ENCODE results near the gene ZMAT2.

DNA sequence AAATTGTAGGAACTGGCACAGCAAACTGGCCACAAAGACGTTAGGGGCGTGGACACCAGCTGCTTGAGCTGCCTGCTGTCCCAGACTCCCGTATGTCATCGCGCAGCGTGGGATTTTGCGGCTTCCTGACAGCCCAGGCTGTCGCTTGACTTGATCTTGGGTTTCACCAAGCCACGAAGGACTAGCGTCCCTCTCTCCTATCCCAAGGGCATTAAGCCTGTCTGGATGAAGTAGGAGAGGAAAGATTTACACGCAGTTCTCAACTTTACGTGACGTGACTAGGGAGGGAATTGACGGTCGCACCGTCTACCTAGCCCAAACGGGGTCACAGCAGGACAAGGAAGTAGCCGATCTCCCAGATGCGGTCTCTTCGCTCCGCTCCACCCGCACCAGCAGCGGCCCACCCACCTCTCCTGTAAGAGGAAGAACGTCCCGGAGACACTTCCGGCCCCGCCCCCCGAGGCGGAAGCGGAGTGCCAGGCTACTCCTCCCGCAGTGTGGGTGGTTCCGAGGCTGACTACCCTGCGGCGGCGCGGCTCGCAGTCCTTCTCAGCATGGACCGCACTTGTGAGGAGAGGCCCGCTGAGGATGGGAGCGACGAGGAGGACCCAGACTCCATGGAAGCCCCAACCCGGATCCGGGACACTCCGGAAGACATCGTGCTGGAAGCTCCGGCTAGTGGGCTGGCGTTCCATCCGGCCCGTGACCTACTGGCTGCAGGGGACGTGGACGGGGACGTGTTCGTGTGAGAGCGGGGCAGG lies 35.7 kb upstream of the ZMAT2 start, which contains the start of gene WDR55:
- TF ChIP-seq POLR2A (IDR thresholded peaks at IDR 0.05) = peak; percentile 34 to 77
- TF ChIP-seq, protein P1, sequence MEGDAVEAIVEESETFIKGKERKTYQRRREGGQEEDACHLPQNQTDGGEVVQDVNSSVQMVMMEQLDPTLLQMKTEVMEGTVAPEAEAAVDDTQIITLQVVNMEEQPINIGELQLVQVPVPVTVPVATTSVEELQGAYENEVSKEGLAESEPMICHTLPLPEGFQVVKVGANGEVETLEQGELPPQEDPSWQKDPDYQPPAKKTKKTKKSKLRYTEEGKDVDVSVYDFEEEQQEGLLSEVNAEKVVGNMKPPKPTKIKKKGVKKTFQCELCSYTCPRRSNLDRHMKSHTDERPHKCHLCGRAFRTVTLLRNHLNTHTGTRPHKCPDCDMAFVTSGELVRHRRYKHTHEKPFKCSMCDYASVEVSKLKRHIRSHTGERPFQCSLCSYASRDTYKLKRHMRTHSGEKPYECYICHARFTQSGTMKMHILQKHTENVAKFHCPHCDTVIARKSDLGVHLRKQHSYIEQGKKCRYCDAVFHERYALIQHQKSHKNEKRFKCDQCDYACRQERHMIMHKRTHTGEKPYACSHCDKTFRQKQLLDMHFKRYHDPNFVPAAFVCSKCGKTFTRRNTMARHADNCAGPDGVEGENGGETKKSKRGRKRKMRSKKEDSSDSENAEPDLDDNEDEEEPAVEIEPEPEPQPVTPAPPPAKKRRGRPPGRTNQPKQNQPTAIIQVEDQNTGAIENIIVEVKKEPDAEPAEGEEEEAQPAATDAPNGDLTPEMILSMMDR (IDR thresholded peaks at IDR 0.05) = no peak

Measured in adrenal gland (tissue), 5 donors.